ENCODE measurements around the gene EHD4.

Gene EHD4

DNA sequence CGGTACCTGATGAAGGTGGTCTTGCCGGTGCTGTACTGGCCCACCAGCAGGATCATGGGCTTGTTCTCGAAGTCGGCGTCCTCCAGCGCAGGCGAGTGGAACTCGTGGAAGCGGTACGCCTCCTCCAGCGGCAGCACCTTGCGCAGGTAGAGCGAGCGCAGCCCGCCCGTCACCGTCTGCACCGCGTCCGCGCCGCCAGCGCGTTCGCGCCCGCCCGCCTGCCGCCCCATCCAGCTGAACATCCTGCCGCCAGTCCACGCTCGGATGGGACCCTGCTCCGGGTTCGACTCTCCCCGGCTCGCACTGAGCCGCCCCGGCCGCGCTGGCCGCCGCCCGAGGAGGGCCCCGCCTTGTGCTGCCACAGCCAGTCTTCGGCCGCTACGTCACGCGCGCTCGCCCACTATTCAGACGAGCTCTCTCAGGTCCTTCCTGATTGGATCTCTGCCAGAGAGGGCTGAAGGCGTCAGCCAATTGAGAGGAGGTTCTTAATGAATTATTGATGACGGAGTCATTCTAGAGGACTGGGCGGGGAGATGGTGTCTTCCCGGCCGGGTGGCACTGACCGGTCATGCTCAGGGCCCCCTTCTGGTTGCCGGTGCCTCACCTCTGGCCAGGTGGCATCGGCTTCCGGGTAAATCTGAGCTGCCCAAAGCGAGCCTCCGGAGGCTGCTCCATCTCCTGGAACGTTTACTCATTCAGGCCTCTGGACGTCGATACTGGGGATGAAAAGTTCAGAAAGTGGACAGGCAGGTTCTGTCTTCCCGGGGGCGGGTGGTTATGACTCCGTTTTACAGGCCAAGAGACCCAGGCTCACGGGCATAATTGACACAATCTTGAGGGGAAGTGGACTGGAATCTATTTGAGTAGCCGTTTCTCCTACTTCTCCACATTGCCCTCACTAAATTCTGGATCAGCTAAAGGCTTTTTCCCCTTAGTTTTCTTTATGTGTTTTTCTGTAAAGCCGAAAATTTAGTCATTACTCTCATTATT, at the start of gene EHD4:
Gene EHD4, minus strand, starts transcription at position 305 of the 990 bp plus-strand sequence. Its CDS starts 63 bp downstream, at position 242.
- peak; percentile 98 for DNase-seq (ENCODE audit: low read depth)
- peak within 1 kb of the TSS; percentile 77 for H3K4me3 ChIP-seq (ENCODE audit: low read depth, low read length)
- TF ChIP-seq, protein P1, sequence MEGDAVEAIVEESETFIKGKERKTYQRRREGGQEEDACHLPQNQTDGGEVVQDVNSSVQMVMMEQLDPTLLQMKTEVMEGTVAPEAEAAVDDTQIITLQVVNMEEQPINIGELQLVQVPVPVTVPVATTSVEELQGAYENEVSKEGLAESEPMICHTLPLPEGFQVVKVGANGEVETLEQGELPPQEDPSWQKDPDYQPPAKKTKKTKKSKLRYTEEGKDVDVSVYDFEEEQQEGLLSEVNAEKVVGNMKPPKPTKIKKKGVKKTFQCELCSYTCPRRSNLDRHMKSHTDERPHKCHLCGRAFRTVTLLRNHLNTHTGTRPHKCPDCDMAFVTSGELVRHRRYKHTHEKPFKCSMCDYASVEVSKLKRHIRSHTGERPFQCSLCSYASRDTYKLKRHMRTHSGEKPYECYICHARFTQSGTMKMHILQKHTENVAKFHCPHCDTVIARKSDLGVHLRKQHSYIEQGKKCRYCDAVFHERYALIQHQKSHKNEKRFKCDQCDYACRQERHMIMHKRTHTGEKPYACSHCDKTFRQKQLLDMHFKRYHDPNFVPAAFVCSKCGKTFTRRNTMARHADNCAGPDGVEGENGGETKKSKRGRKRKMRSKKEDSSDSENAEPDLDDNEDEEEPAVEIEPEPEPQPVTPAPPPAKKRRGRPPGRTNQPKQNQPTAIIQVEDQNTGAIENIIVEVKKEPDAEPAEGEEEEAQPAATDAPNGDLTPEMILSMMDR (IDR thresholded peaks at IDR 0.05; ENCODE audit: low read depth, low read length): peak; percentile 14
- TF ChIP-seq MYC (IDR thresholded peaks at IDR 0.05; ENCODE audit: low read depth, low read length) (peak; percentile 56), POLR2A (IDR thresholded peaks at IDR 0.05; ENCODE audit: extremely low read depth, insufficient read length) (peak; percentile 86)
- TF ChIP-seq, protein P2, sequence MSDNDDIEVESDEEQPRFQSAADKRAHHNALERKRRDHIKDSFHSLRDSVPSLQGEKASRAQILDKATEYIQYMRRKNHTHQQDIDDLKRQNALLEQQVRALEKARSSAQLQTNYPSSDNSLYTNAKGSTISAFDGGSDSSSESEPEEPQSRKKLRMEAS (IDR thresholded peaks at IDR 0.05; ENCODE audit: low read depth, low read length): no peak; the same call in none of the 2 replicates

DNA sequence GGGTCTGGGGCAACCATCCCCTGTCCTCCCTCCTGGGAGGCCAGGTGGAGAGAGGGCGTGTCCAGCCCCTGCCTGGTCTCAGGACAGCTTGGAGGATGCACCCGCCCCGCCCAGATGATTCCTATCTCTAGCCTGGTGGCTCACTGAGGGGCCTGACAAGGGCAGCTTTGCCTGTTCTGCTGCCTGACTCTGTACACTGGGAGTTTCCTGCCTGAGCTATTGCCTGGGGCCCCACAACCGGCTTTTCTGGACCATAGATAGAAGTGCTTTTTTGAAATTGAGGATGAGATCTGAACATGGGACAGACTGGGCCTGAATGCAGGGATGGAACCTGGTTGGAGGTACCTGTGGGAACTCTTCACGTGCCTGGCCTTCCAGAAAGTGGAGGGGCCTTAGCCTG, 49.2 kb upstream of the EHD4 start:
- DNase-seq (ENCODE audit: low read depth): no peak
- H3K4me3 ChIP-seq (ENCODE audit: low read depth, low read length): no peak overlapping the region
- TF ChIP-seq, protein P2 (IDR thresholded peaks at IDR 0.05; ENCODE audit: low read depth, low read length): no peak
- TF ChIP-seq POLR2A (IDR thresholded peaks at IDR 0.05; ENCODE audit: extremely low read depth, insufficient read length) (no peak), MYC (IDR thresholded peaks at IDR 0.05; ENCODE audit: low read depth, low read length) (no peak)
- TF ChIP-seq, protein P1 (IDR thresholded peaks at IDR 0.05; ENCODE audit: low read depth, low read length): no peak

DNA sequence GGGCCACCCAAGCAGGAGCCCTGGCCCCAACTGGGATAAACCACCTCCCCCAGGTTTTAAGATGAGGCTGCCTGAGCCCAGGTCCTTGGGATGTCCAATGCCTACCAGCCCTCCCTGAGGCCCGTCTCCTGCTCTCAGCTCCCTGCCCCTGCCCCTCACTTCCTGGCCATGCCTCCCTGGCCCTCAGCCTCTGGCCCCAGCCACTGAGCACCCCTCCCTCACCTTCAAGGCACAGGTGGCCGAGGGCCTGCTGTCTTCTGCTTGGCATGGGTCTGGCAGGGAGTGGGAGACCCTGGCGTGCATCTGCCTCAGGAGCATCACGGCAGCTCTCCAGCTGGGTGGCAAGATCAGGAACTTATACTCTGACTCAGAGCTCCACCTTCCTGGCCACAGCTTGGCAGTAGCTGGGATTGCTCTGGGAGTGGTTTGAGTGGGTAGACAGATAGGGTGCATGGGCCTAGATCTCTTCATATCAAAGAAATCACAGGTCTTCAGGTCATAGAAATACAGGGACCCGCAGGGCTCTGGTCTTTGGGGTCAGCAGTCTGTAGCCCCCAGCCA, 48.4 kb upstream of the EHD4 start, which contains the start of gene PLA2G4E:
Gene PLA2G4E, minus strand, starts transcription at position 330 of the 561 bp plus-strand sequence. Its CDS starts 12 bp downstream, at position 318.
- DNase-seq (ENCODE audit: low read depth): no peak
- TF ChIP-seq, protein P2 (IDR thresholded peaks at IDR 0.05; ENCODE audit: low read depth, low read length): no peak
- no peak for TF ChIP-seq MYC (IDR thresholded peaks at IDR 0.05; ENCODE audit: low read depth, low read length)
- TF ChIP-seq, protein P1 (IDR thresholded peaks at IDR 0.05; ENCODE audit: low read depth, low read length): no peak
- no peak for TF ChIP-seq POLR2A (IDR thresholded peaks at IDR 0.05; ENCODE audit: extremely low read depth, insufficient read length)
- no peak within 1 kb of the TSS for H3K4me3 ChIP-seq (ENCODE audit: low read depth, low read length)

DNA sequence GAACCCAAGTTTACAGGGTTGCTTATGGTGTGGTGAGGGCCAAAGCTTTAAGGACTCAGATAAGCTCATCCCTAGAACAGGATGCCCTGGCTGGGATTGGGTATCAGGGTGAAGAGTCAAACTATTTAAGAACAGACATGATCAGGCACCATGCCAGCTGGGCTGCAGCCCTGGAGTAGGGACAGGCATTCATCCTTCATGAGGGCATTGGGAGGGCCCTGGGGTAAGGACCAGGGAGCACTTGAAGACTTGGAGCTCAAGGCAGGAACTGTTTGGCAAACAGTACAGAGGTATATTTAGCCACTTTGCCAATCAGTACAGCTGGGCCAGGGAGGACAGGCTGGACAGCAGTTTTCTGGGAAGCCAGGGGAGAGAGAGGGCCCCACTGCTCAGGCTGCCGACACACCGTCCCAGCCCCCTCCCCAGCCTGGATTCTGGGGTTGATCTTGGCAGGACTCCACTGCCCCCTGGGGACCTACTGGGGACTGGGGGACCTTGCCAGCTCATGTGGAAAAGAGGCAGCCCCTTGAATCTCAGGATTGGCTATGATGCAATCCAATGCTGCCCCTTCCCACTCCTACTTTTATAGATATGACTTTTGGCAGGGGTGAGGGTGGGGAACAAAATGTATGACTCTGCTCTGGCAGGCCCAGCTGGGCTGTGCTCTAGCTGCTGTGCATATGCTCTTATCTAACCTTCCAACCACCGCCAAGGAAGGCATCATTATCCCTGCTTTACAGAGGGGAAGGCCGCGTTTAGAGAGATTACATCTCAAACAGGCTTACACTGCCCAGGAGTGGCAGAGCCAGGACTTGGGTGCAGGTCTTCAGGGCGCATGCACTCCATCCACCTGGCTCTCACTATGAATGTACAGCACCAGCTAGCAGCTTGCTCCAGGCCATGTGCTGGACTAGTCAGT, 46.2 kb upstream of the EHD4 start:
- DNase-seq (ENCODE audit: low read depth): no peak
- no peak overlapping the region for H3K4me3 ChIP-seq (ENCODE audit: low read depth, low read length)
- TF ChIP-seq POLR2A (IDR thresholded peaks at IDR 0.05; ENCODE audit: extremely low read depth, insufficient read length) (no peak), MYC (IDR thresholded peaks at IDR 0.05; ENCODE audit: low read depth, low read length) (no peak)
- TF ChIP-seq, protein P2 (IDR thresholded peaks at IDR 0.05; ENCODE audit: low read depth, low read length): no peak
- TF ChIP-seq, protein P1 (IDR thresholded peaks at IDR 0.05; ENCODE audit: low read depth, low read length): no peak

DNA sequence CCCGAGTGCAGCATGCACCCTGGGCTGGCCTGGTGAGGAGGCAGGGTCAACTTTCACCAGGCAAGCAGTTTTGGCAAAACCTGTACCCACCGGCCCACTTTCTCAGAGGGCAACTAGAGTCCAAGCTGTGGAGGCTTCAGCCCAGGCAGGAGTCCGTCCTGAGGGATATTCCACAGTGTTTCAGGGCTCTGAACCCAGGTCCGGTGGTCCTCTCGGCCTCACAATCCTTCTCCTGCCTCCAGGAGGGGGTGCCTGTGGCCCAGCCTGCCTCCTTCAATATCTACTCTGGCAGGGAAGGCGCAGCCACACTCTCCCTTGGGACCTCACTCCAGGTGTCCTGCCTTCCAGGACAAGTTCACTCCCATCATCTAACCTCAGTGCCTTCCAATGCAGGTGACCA, 44.6 kb upstream of the EHD4 start:
- TF ChIP-seq, protein P1 (IDR thresholded peaks at IDR 0.05; ENCODE audit: low read depth, low read length): no peak
- TF ChIP-seq POLR2A (IDR thresholded peaks at IDR 0.05; ENCODE audit: extremely low read depth, insufficient read length): no peak
- TF ChIP-seq, protein P2 (IDR thresholded peaks at IDR 0.05; ENCODE audit: low read depth, low read length): no peak
- TF ChIP-seq MYC (IDR thresholded peaks at IDR 0.05; ENCODE audit: low read depth, low read length): no peak
- DNase-seq (ENCODE audit: low read depth): no peak

More for the DNA sequence above, 44.6 kb upstream of the EHD4 start:
- H3K4me3 ChIP-seq (ENCODE audit: low read depth, low read length): no peak overlapping the region
